Umbilical cord (tissue), 1 donor: Measurements from ENCODE around the gene NAA60. TPM values are rescaled to one million over a fixed set of nuclear protein-coding genes. Genes with fewer than 3 reads are reported as not detected.

Experiments used
- total RNA-seq: library from RNA; depleted of rRNA; stranded (reverse); fragments of >200 nt; gene quantifications from one replicate; pipeline ENCODE4 v1.2.3, GENCODE V29; 2014; ENCODE audit warnings: low replicate concordance; ENCODE audit not compliant: insufficient read depth

The NAA60 gene
- total RNA-seq, 1 donor from 2014 or later, result 41.9 TPM

Other genes starting within 250 kb of the NAA60 start
- gene ZNF200, start 208.5 kb upstream of the NAA60 start, total RNA-seq, result 13.5 TPM
- gene MEFV, start 187.0 kb upstream of the NAA60 start, total RNA-seq, result 6.7 TPM
- gene ZNF263, start 160.2 kb upstream of the NAA60 start, total RNA-seq, result 53.7 TPM
- gene TIGD7, start 138.2 kb upstream of the NAA60 start, total RNA-seq, result 20.5 TPM
- 28.4 TPM for gene ZNF75A, start 138.2 kb upstream of the NAA60 start, total RNA-seq
- 3.6 TPM for gene OR2C1, start 87.8 kb upstream of the NAA60 start, total RNA-seq
- gene ZSCAN32, start 42.7 kb upstream of the NAA60 start, total RNA-seq, result 13.7 TPM
- 3.9 TPM for gene ZNF174, start 42.5 kb upstream of the NAA60 start, total RNA-seq
- 6.0 TPM for gene ZNF597, start 176 bp upstream of the NAA60 start, total RNA-seq
- not detected for gene C16orf90, start 51.8 kb downstream of the NAA60 start, total RNA-seq
- 33.5 TPM for gene CLUAP1, start 57.3 kb downstream of the NAA60 start, total RNA-seq
- gene NLRC3, start 133.7 kb downstream of the NAA60 start, total RNA-seq, result 9.1 TPM
- 4.8 TPM for gene SLX4, start 167.9 kb downstream of the NAA60 start, total RNA-seq
- 43.3 TPM for gene DNASE1, start 211.0 kb downstream of the NAA60 start, total RNA-seq